ENCODE measurements around the gene ARSA. TPM values are rescaled to one million over a fixed set of nuclear protein-coding genes. Genes with fewer than 3 reads are reported as not detected.
A peak's percentile ranks its signal among the peaks of the same experiment; 100 is the strongest.

Gene ARSA
- total and polyA plus RNA-seq, 4 donors, result 6.8 to 28.0 (median 15.8) TPM

- Histone ChIP-seq H3K9me3 (ENCODE audit: control insufficient read depth in 4 of 4, low read length in 3 of 4) (no peaks in the 10 kb centered on the region), H3K9ac (ENCODE audit: low read depth in 1 of 2, low read length in 2 of 2) (no peak overlapping the region), H3K36me3 (ENCODE audit: control insufficient read depth in 4 of 4, insufficient read depth in 3 of 4, low read depth in 1 of 4, low read length in 3 of 4) (peaks cover 0 to 6% (median under 1%) of the 10 kb centered on the region in 4 donors), H3K4me3 (ENCODE audit: low read depth in 1 of 3, low read length in 3 of 3) (no peak overlapping the region), H3K4me1 (ENCODE audit: control insufficient read depth in 4 of 4, insufficient read depth in 4 of 4, low read length in 3 of 4) (peaks cover 0 to 16% (median 8%) of the 10 kb centered on the region in 4 donors), H3K27me3 (ENCODE audit: control insufficient read depth in 4 of 4, insufficient read depth in 4 of 4, low read length in 3 of 4) (no peaks in the 10 kb centered on the region), H3K27ac (ENCODE audit: low read depth in 1 of 2, low read length in 2 of 2) (no peak overlapping the region)
- TF ChIP-seq FOXA1 (IDR thresholded peaks at IDR 0.05) (no peak), REST (IDR thresholded peaks at IDR 0.05) (no peak), SP1 (IDR thresholded peaks at IDR 0.05) (no peak), YY1 (IDR thresholded peaks at IDR 0.05) (no peak), EGR1 (IDR thresholded peaks at IDR 0.05; ENCODE audit: low read depth in 2 of 2) (no peak), HNF4G (IDR thresholded peaks at IDR 0.05) (no peak), JUND (IDR thresholded peaks at IDR 0.05) (no peak), ATF3 (IDR thresholded peaks at IDR 0.05) (no peak), MAX (IDR thresholded peaks at IDR 0.05) (no peak), CTCF (IDR thresholded peaks at IDR 0.05; ENCODE audit: low read depth, low read length, missing input control) (peak; percentile 22), TAF1 (conservative IDR thresholded peaks at IDR 0.05) (no peak), GABPA (IDR thresholded peaks at IDR 0.05 in 1 of 2, conservative IDR thresholded peaks at IDR 0.05 in 1 of 2) (no peak), NR2F2 (IDR thresholded peaks at IDR 0.05) (no peak), RAD21 (IDR thresholded peaks at IDR 0.05) (peak; percentile 64 to 73), RXRA (IDR thresholded peaks at IDR 0.05) (no peak), ZBTB33 (IDR thresholded peaks at IDR 0.05) (no peak), HNF4A (conservative IDR thresholded peaks at IDR 0.05) (no peak)
- no peak for DNase-seq (ENCODE audit: low spot score)
- 72% methylated on average over 5 of the region's 5 CpGs for WGBS
Observed at GRCh38 chr22:50576070-50576469, 51.9 kb downstream of the ARSA start.
